HG02870 (cell line): ENCODE measurements around the gene RAB40C.
A peak's percentile ranks its signal among the peaks of the same experiment; 100 is the strongest.

Experiments
- ATAC-seq: cut with Tn5 transposase; IDR thresholded peaks from one replicate; pipeline ENCODE4 v1.9.1; 2021; ENCODE audit warnings: mild to moderate bottlenecking, moderate library complexity; ENCODE audit not compliant: unreplicated experiment

The RAB40C gene, protein sequence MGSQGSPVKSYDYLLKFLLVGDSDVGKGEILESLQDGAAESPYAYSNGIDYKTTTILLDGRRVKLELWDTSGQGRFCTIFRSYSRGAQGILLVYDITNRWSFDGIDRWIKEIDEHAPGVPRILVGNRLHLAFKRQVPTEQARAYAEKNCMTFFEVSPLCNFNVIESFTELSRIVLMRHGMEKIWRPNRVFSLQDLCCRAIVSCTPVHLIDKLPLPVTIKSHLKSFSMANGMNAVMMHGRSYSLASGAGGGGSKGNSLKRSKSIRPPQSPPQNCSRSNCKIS

DNA sequence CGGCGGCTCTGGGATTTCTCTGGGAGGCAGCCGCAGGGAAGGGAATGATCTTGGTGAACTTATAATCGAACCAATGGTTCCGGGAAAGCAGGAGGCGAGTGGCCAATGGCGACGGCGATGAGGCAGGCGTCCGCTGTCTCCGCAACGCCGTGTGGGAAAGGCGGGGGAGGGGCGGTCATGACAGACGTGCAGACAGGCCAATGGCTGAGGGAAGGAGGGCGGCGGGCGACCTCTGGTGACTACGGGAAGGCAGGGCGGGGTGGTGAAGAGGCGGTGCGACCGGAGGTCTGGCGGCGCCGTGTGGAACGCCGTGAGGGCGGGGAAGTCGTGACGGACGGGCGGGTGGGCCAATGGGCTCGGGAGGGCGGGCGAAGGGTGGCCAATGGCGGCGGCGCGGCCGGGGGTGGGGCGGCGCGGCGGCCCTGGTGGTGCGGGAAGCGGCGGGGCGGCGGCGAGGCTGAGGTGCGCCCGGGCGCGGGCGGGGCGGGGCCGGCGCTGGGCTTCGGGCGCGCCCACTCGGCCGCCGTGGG lies at the start of gene RAB40C:
TSS of gene RAB40C (plus strand) at position 409 of the 530 bp plus-strand sequence. CDS start 226 bp downstream, outside the sequence.
- peak; percentile 70 for ATAC-seq

DNA sequence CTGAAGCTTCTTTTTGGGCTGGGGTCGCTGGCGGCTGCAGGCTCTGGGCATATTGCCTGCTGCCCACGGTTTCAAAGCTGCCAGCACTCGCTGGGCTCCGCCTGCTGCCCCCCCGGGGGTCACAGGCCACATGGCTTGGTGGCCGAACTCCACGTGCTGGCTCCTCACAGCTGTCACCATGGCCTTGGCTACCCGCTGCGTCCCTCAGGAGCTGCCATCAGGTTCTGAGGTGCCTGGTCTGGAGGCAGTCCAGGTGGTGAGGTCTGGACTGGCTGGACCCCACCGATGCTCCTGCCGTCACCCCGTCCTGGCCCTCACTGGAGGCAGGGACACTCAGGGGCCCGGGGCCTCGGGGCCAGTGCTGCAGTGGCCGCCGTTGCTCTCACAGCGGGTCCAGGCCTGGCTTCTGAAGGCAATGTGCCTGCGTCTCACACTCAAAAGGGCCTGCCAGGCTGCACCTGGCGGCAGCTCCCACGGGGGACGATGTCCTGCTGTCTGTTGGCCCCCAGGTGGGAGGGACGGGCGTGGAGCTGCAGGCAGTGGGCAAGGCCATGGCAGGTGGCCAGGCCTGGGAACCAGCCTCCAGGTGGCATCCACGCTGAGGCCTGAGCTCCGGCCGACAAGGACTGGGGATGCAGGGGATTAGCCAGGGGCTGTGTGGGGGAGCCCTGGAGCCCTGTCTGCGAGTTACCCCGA lies 49.1 kb upstream of the RAB40C start:
- no peak for ATAC-seq

DNA sequence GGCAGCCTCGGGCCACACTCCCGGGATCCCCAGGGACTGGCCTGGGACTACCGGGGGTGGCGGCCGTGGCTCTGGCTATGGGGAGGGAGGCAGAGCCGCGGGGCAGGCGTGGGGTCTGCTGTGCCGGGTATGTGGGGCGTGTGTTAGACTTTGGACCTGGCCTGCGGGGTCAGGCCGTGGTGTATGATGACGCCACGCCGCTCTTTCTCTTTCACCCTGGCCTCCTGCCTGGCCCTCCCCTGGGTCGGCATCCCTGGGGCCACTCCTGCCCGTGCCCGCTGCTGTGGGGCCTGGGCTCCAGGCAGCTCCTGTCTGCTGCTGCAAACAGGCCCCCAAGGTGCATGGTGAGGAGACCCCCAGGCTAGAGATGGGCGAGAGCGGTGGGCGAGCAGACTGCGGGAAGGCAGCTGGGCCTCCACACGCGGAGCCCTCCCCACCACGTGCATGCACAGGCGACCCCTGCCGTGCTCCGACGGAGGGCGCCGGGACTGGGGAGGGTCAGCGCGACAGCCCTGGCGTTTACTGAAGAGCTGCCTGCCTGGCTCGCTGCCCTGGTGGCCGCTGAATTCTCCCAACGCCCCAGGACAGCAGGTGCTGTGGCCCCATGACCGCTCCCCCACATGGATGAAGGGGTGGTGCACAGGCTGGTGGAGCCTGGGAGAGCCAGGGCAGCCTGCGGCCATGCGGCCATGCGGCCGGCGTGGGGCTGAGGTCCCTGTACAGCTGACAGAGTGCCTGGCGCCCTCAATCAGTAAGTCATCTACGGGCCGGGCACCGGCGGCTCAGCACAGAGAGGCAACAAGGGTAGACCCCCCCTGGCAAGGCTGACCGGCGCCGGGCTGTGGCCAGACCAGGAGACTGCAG lies 46.3 kb upstream of the RAB40C start:
- no peak for ATAC-seq

DNA sequence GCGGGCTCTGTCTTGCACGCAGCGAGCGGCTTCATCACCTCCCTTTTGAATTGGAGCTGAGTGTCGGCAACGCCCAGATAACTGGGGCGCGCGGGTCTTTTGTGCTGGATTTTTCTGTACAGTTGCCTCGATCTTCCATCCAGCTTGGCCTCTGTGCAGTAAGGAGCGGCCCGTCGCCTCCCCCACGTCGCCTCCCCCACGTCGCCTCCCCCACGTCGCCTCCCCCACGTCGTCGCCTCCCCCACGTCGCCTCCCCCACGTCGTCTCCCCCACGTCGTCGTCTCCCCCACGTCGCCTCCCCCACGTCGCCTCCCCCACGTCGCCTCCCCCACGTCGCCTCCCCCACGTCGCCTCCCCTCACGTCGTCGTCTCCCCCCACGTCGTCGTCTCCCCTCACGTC lies 45.3 kb upstream of the RAB40C start:
- ATAC-seq, result no peak

DNA sequence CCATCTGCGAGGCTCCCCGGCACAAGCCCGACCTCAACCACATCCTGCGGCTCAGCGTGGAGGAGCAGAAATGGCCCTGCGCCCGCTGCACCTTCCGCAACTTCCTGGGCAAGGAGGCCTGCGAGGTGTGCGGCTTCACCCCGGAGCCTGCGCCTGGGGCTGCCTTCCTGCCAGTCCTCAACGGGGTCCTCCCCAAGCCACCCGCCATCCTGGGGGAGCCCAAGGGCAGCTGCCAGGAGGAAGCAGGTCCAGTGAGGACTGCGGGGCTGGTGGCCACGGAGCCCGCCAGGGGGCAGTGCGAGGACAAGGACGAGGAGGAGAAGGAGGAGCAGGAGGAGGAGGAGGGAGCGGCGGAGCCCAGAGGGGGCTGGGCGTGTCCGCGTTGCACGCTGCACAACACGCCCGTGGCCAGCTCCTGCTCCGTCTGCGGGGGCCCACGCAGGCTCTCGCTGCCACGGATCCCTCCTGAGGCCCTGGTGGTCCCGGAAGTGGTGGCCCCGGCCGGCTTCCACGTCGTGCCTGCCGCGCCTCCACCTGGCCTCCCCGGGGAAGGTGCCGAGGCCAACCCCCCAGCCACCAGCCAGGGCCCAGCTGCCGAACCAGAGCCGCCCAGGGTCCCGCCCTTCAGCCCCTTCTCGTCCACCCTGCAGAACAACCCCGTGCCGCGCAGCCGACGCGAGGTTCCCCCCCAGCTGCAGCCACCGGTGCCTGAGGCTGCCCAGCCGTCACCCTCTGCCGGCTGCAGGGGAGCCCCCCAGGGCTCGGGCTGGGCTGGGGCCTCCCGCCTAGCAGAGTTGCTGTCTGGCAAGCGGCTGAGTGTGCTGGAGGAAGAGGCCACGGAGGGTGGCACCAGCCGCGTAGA lies 42.7 kb upstream of the RAB40C start:
- ATAC-seq, result no peak

DNA sequence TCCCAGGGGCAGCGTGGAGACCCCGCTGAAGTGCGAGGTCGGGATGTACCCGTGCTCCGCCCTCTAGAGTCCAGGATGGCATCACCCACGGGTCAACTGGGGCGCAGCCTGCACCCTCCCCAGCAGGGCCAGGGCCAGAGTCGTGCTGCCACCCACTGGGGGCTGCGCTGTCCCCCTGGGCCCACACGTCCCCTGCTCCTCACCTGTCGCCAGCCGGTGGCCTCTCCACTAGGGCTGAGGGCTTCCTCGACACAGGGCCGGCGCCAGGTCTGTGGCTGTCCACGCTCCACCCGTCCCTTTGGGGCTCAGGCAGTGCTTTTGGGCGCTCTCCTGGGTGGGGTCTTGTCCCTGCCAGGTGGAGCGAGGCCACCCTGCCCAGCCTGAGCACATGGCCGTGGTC lies 41.3 kb upstream of the RAB40C start:
- no peak for ATAC-seq

DNA sequence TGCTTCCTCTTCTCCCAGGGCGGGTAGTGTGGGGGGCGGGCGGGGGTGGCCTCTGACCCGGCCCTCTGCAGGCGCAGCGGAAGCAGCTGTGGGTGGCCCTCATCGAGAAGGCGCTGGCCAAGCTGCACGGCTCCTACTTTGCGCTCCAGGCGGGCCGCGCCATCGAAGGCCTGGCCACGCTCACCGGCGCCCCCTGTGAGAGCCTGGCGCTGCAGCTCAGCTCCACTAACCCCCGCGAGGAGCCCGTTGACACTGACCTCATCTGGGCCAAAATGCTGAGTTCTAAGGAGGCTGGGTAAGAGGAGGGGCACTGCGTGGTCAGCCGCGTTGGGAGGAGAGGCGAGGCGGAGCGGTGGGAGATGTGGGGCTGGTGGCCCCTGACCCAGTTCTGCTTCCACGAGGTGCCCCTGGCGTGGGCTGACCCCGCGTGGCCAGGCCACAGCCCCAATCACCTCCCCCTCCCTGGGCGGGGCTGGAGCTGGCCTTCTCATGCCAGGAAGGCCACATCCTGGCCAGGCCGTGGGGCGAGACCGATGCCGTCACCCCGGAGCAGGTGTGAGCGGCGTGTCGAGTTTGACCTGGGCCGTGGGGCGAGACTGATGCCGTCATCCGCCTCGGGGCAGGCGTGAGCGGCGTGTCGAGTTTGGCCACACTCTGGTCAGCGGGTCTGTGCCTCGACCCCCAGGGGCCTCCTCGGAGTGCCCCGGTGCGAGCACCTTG lies 40.2 kb upstream of the RAB40C start:
- no peak for ATAC-seq

DNA sequence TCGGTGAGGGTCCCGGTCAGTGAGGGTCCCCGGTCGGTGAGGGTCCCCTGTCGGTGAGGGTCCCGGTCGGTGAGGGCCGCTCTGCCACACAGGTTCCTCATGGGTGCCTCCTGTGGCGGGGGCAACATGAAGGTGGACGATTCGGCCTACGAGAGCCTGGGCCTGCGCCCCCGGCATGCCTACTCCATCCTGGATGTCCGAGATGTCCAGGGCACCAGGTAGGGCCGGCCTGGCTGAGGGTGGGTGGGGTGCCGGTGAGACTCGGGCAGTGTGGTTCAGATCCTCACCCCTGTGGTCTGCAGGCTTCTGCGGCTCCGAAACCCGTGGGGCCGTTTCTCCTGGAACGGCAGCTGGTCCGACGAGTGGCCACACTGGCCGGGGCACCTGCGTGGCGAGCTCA lies 38.7 kb upstream of the RAB40C start:
- ATAC-seq, result no peak

DNA sequence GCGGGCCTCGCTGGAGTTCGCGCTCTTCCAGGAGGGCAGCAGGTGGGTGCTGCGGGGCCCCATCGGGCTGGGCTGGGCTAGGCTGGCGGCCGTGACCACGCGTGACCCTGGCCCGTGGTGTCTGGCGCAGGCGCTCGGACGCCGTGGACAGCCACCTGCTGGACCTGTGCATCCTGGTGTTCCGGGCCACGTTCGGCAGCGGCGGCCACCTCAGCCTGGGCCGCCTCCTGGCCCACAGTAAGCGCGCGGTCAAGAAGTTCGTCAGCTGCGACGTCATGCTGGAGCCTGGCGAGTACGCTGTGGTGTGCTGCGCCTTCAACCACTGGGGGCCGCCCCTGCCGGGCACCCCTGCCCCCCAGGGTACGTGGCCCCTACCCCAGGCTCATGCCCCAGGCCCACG lies 37.7 kb upstream of the RAB40C start:
- no peak for ATAC-seq

DNA sequence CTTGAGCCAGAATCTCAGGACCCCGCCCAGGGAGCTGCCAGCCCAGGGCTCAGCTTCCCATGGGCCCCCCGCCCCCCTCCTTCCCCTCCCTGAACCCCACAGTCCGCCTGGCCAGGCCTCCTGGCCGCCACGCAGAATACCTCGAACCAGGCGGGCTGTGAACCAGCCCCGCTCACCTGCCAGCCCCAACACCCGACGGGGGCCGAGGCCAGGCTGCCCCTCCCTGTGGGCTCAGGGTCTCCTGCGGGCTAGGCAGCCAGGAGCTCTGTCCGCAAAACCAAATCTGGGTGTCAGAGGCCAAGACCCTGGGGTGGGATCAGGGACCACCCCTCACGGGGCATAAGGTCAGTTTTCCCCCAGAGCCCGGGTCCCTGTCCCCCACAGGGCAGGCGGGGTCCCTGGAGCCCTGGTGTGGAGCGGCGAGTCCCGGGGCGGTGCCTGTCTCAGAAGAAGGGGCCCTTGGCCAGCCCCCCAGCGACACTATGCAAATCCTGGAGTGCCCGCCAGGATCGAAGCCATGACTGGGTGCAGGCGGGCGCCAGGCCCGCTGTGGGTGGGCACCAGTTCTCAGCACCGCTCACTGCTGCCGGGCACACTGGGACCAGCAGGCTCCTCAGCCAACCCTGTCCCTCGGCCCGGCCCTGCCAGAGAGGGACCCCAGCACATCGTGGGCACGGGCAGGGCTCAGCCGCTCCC lies 36.1 kb upstream of the RAB40C start:
- ATAC-seq, result no peak

DNA sequence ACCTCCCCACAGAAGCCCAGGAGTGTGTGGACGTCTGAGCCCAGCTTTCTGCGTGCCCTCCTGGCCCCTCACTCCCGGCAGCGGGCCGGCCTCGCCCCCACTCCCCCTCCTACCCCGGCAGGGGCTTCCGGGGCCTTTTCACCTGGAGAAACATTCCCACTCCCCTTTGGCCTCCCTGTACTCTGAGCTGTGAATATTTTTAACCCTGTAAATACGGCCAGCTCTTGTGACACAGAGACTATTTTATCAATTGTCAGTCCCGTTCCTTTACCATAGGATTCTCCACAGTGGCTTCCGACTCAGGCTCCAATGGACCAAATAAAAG lies 35.6 kb upstream of the RAB40C start:
- no peak for ATAC-seq

DNA sequence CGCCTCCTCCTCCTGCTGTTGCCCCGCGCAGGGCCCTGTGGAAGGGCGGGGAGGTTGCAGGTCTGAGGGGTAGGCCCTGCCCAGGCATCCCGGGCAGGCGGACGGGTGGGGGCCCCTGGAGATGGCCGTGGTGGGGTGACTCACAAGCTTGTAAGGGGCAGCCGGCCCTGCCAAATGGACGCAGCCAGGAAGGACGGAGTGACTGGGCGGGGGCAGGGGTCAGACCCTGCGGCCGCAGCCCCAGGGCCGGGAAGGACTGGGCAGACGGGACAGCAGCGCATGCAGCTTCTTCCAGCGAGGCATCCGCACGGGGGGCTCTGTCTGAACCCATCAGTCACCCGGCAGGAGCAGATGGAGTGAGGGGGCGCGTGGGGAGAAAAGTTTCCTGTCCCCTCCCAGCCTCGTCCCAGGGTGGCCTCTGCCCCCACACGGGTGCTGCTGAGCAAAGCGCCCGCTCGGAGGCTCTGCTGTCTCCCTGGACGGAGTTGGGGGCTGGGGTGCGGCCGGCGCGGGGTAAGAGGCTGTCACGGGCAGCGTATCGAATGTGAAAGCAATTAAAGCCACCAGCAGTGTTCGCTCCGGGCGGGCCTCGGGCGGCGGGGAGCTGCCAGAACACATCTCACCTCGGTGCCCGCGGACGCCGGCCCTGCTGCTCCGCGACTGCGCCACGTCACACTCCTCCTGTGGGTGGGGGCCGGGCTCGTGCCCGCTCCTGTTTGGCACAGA lies 35.1 kb upstream of the RAB40C start:
- no peak for ATAC-seq

DNA sequence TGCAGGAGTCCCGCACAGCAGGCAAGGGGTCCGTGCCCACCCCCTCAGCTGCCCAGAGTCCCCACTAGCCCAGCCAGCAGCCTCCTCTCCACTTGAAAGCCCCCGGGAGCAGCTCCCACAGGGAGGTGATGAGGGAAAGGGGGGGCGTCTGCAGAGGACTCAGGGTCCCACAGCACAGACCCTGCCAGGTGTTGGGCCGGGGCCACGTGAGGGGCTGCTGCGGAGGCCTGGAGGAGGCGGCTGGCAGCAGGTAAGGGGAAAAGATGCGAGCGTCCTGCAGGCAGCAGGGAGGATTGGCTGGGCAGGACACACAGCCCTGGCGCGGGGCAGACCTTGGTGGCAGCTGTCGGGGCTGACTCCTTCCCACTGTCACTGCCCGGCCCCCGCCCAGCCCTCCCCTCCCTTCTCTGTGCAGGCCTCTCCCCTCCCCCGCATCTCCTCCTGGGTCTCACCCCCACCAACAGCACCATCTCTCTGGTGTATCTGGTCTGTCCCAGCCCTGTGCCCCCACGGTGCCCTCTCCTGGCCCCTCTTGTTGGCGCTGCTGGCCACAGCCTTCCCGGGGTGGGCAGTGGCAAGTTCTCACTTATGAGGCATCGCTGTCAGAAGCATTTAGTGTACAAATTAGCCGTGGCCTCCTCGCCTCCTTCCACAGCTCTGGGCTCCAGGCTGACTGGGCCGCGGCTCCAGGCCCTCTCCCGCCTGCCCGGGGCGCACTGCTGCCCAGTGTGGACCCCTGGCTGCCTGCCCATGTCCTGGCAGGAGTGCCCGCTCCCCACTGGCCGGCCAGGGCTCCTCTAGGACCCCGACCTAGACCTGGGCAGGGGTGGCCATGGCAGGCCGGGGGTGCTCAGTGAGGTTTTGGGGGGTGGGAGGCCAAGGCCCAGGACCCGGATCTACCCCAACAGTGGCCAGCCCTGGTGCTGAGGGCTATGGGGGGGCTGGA lies 34.1 kb upstream of the RAB40C start:
- no peak for ATAC-seq

DNA sequence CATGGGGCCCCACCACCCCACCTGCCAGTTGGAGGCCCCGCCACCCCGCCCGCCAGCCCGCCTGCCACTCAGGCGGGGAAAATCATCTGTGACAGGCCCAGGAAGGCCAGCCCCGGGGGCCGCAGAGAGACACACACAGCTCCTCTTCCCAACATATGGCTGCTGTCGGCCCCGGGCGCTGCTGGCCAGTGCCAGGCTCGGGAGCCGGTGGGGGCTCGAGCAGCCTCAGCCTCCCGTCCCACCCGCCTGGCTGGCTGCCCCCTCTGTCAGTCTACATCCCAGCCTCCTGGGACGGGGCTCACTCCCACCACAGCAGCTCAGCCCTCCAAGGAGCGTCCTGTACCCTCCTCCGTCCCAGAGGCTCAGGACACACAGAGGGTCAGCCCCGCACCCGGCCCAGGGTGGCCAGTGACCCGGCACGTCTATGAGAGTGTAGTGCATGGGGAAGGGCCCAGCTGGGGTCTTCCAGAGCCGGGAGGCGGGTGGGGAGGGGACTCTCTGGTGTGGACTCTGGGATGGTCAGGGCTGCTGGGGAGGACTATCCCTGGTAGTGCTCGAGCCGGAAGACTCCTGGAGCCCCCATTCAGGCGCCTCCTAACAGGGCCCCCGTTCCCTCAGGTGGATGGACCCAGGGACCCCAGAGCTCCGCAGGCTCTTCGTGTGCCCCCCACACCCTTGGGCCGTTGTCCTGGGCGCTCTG lies 33.2 kb upstream of the RAB40C start:
- ATAC-seq, result no peak

DNA sequence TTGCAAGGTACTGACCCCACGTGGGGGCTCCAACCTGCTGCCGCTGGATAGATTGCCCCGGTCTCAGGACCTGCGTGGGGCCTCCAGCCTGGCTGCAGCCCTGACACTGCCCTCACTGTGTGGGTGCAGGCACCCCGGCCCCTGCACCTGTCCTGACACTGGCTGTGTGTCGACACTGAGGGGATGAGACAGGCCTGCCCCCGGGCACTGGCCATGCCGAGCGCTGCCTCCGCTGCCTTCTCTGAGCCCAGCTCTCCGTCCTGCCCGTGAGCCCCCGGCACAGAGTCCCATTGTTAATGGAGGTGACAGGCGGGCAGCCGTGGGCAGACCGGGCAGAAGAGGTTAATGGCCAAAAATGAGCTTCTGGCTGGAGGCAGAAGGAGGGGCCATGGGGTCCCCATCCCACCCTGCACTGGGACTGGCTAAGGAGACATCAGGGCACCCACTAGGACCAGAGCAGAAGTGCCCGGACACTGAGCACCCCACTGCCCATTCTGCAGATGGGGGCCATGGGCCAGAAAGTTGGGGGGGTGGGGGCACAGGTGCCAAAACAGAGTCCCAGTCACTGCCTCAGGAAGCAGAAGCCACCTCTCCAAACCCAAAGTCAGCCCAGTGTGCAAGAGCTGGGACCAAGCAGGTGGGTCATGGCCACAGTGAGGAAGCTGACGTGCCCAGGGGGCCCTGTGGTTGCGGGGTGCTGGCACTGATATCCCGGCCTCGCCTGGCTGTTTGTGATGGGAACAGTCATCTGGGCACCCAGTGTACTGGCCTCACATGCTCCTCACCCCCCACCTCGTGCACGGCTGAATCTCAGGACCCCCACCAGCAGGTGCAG lies 32.2 kb upstream of the RAB40C start:
- no peak for ATAC-seq
